Adrenal gland (tissue), 12 donors: ENCODE results near the gene ABCC10. TPM values are rescaled to one million over a fixed set of nuclear protein-coding genes. Genes with fewer than 3 reads are reported as not detected.
"Not testable (repeated sequence)": the region's sequence is repeated elsewhere in the genome, so short reads cannot be mapped to it uniquely, and the experiment has no call there.

Experiments used
- DNase-seq, 7 donors: peaks; one replicate each; pipeline ENCODE4 v3.0.0-alpha.2; 2019 to 2020
- H3K27ac ChIP-seq, 5 donors: fragments of 200-600 bp; sonication (generic) in 4 of 5; 1 replicate in 3 of 5; 2 replicates in 2 of 5; pipeline versions ENCODE4 v1.5.1 to v1.8.0; 2016 to 2020; ENCODE audit warnings: mild to moderate bottlenecking in 1 of 5
- H3K27me3 ChIP-seq: fragments of 200-600 bp; 2 replicates; pipeline ENCODE4 v1.8.0; 2021
- H3K36me3 ChIP-seq, 2 donors: fragments of 200-600 bp; replicated peaks in 1 of 2; 1 replicate in 1 of 2; 2 replicates in 1 of 2; pipeline versions ENCODE4 v1.5.1 to v1.8.0; 2018 to 2022
- H3K4me1 ChIP-seq, 2 donors: fragments of 200-600 bp; replicated peaks in 1 of 2; 1 replicate in 1 of 2; 2 replicates in 1 of 2; pipeline versions ENCODE4 v1.5.1 to v1.8.0; 2018 to 2021
- H3K4me3 ChIP-seq, 4 donors: fragments of 200-600 bp; sonication (generic) in 3 of 4; one replicate each; pipeline ENCODE4 v1.5.1; 2016 to 2018
- H3K9me3 ChIP-seq, 3 donors: fragments of 200-600 bp; sonication (generic) in 1 of 3; replicated peaks in 1 of 3; 1 replicate in 2 of 3; 2 replicates in 1 of 3; pipeline versions ENCODE4 v1.5.1 to v1.8.0; 2016 to 2021
- CTCF ChIP-seq, 6 experiments: fragments of 450-650 bp in 4 of 6; fragments of 200-600 bp in 2 of 6; sonication (generic) in 1 of 6; IDR thresholded peaks; 1 replicate in 5 of 6; 2 replicates in 1 of 6; pipeline versions ENCODE4 v1.5.1 to v1.8.0; 2016 to 2021; ENCODE audit warnings: antibody characterized with exemption in 6 of 6, mild to moderate bottlenecking in 2 of 6, moderate library complexity in 1 of 6
- POLR2A ChIP-seq, 2 donors: fragments of 450-650 bp; IDR thresholded peaks; one replicate each; pipeline ENCODE4 v1.6.1; 2017; ENCODE audit warnings: antibody characterized with exemption in 2 of 2, mild to moderate bottlenecking in 2 of 2, moderate library complexity in 1 of 2
- WGBS, 4 donors: extraction: QIAGEN DNeasy Blood & Tissue Kit in 2 of 4; methylation state at CpG; one replicate each; pipeline versions ENCODE4 v1.1.5 to v1.1.7; 2013 to 2017; 5-methylcytosine and 5-hydroxymethylcytosine counted together
- intact Hi-C, 2 donors: fragments of 100-400 bp; cut with DNase I; formaldehyde crosslinking; loops; one replicate each; pipeline versions ENCODE4 v1.14.1 to v1.15.0; 2022 to 2023
- polyA plus RNA-seq, 3 donors: library from polyadenylated mRNA; stranded (reverse); fragments of 200-250 nt in 2 of 3; fragments of 350-450 nt in 1 of 3; fragmentation: Illumina TruSeq in 1 of 3; extraction: RNeasy Lipid Tissue Mini Kit (QIAGEN cat#74804) in 1 of 3; gene quantifications; one replicate each; pipeline ENCODE4 v1.2.3, GENCODE V29; 2013 to 2014
- total RNA-seq, 9 donors: library from RNA; depleted of rRNA in 4 of 9; stranded (reverse); fragments of >200 nt in 4 of 9; fragments of 120-200 nt in 1 of 9; fragmentation: NEBNext Ultra II Directional in 1 of 9; extraction: Animal tissue kit (Norgen Biotek cat#: 25700) in 1 of 9; gene quantifications; one replicate each; pipeline versions ENCODE4 v1.1.0 to v1.2.4, GENCODE V29; 2013 to 2023
- donor health status: healthy with polysubstance abuse.
- donor health status: Bipolar disorder and iron deficiency.
- donor health status: DM: yes; HTN: yes; CAD: no.
- donor health status: DM: no; HTN: no; CAD: no.
- donor health status: DM: no; HTN: no; CAD: no.
- donor health status: DM: yes; HTN: yes; CAD: no.

ABCC10 gene
- total and polyA plus RNA-seq, 12 donors: 8.5 to 123 (median 25.6) TPM

GRCh38 chr6:43413002-43413401 is 14.3 kb upstream of the ABCC10 start:
- Histone ChIP-seq H3K4me1 (no peaks in the 10 kb centered on the region), H3K4me3 (no peak overlapping the region), H3K27ac (no peak overlapping the region), H3K36me3 (no peaks in the 10 kb centered on the region), H3K9me3 (no peaks in the 10 kb centered on the region), H3K27me3 (no peaks in the 10 kb centered on the region)
- intact Hi-C loops: no loop called here
- no peak for DNase-seq
- no peak for TF ChIP-seq POLR2A (IDR thresholded peaks at IDR 0.05)
- TF ChIP-seq CTCF (IDR thresholded peaks at IDR 0.05): no peak
- 97 to 100% (median 100%) methylated on average over 1 to 2 of the region's 2 CpGs for WGBS, 4 donors

- H3K9me3 ChIP-seq, H3K36me3 ChIP-seq, H3K4me3 ChIP-seq, H3K27ac ChIP-seq, H3K4me1 ChIP-seq, H3K27me3 ChIP-seq, DNase-seq, intact Hi-C loops: not testable (repeated sequence)
- WGBS, 4 donors: 86 to 93% (median 90%) methylated on average over 8 of the region's 8 CpGs
These were observed 12.1 kb upstream of the ABCC10 start for GRCh38 chr6:43415275-43415674.

- Histone ChIP-seq H3K27me3 (no peaks in the 10 kb centered on the region), H3K4me1 (no peaks in the 10 kb centered on the region), H3K36me3 (no peaks in the 10 kb centered on the region), H3K9me3 (no peaks in the 10 kb centered on the region), H3K4me3 (no peak overlapping the region), H3K27ac (no peak overlapping the region)
- WGBS, 4 donors: 62 to 89% (median 75%) methylated on average over 4 of the region's 4 CpGs
- intact Hi-C loops: no loop called here
- TF ChIP-seq POLR2A (IDR thresholded peaks at IDR 0.05) (no peak), CTCF (IDR thresholded peaks at IDR 0.05) (no peak)
- DNase-seq: no peak
These were observed 10.4 kb upstream of the ABCC10 start for GRCh38 chr6:43416935-43417334.

GRCh38 chr6:43420012-43420709 is 7.2 kb upstream of the ABCC10 start:
- H3K36me3 ChIP-seq: no peaks in the 10 kb centered on the region
- no peaks in the 10 kb centered on the region for H3K4me1 ChIP-seq
- no peak overlapping the region for H3K27ac ChIP-seq
- intact Hi-C loops: no loop called here
- no peak for DNase-seq
- no peaks in the 10 kb centered on the region for H3K9me3 ChIP-seq
- H3K27me3 ChIP-seq: no peaks in the 10 kb centered on the region
- no peak overlapping the region for H3K4me3 ChIP-seq
- TF ChIP-seq CTCF (IDR thresholded peaks at IDR 0.05): no peak
- no peak for TF ChIP-seq POLR2A (IDR thresholded peaks at IDR 0.05)
- WGBS, 4 donors: 66 to 79% (median 66%) methylated on average over 5 of the region's 5 CpGs

GRCh38 chr6:43421831-43422230 is 5.5 kb upstream of the ABCC10 start:
- H3K4me1 ChIP-seq: peaks cover 0 to 1% of the 10 kb centered on the region in 2 donors
- TF ChIP-seq CTCF (IDR thresholded peaks at IDR 0.05): no peak
- TF ChIP-seq POLR2A (IDR thresholded peaks at IDR 0.05): no peak
- intact Hi-C loops: no loop called here
- no peak overlapping the region for H3K27ac ChIP-seq
- DNase-seq: no peak
- no peaks in the 10 kb centered on the region for H3K9me3 ChIP-seq
- no peaks in the 10 kb centered on the region for H3K27me3 ChIP-seq
- H3K4me3 ChIP-seq: no peak overlapping the region
- WGBS, 4 donors: 71 to 80% (median 75%) methylated on average over 3 of the region's 3 CpGs
- H3K36me3 ChIP-seq: no peaks in the 10 kb centered on the region

GRCh38 chr6:43425083-43425482 is 2.3 kb upstream of the ABCC10 start:
- DNase-seq, H3K4me3 ChIP-seq, H3K36me3 ChIP-seq, H3K27ac ChIP-seq, H3K9me3 ChIP-seq, H3K27me3 ChIP-seq: not testable (repeated sequence)
- peaks cover 13 to 19% of the 10 kb centered on the region in 2 donors for H3K4me1 ChIP-seq
- 92 to 95% (median 94%) methylated on average over 2 to 31 of the region's 33 CpGs for WGBS, 4 donors
- intact Hi-C loops: loop anchor here in 1 of 2 donors (5.0 kb wide), 1 partner anchor 58 kb away; the partner anchor contains the start of gene ZNF318
